K562 (cell line): ENCODE results near the gene CYP1B1.

Source experiments
- EZH2 ChIP-seq: IDR thresholded peaks from 2 replicates; pipeline ENCODE4 v1.6.1; 2012; ENCODE audit warnings: low read depth, mild to moderate bottlenecking, inconsistent platforms, low read length, borderline replicate concordance
- HDAC2 ChIP-seq: fragments of 450-650 bp; IDR thresholded peaks from 2 replicates; pipeline ENCODE4 v1.6.1; 2016; ENCODE audit warnings: mild to moderate bottlenecking
- KDM1A ChIP-seq, 2 experiments: fragments of 450-650 bp; IDR thresholded peaks; 2 replicates each; pipeline ENCODE4 v1.6.1; 2016; ENCODE audit warnings: mild to moderate bottlenecking in 2 of 2
- POLR2AphosphoS5 ChIP-seq: IDR thresholded peaks from 2 replicates; pipeline ENCODE4 v1.6.1; 2011; ENCODE audit warnings: mild to moderate bottlenecking, low read depth, low read length, moderate library complexity; ENCODE audit not compliant: control insufficient read depth, insufficient read depth
- SIN3A ChIP-seq, 2 experiments: fragments of 150-350 bp in 1 of 2; IDR thresholded peaks; 2 replicates each; pipeline ENCODE4 v1.6.1; 2011 to 2016; ENCODE audit warnings: borderline replicate concordance in 2 of 2, low read depth in 2 of 2, low read length in 2 of 2, mild to moderate bottlenecking in 2 of 2, moderate library complexity in 2 of 2; ENCODE audit not compliant: control insufficient read depth in 1 of 2
- SRF ChIP-seq, 2 experiments: fragments of 250-450, 450-650 bp in 1 of 2; sonication (Bioruptor Pico) in 1 of 2; sonication (generic) in 1 of 2; formaldehyde crosslinking; IDR thresholded peaks; 2 replicates each; pipeline versions ENCODE4 v1.5.0 to v1.5.1; 2020 to 2022; ENCODE audit warnings: mild to moderate bottlenecking in 1 of 2, missing genetic modification reagents in 1 of 2
- STAG1 ChIP-seq: sonication (generic); formaldehyde crosslinking; IDR thresholded peaks from 2 replicates; pipeline ENCODE4 v1.5.0; 2020; ENCODE audit warnings: missing genetic modification reagents, borderline replicate concordance
- ZNF263 ChIP-seq: sonication (generic); formaldehyde crosslinking; IDR thresholded peaks from 2 replicates; pipeline ENCODE4 v1.8.0; 2022; ENCODE audit warnings: mild to moderate bottlenecking, missing genetic modification reagents, borderline replicate concordance
- TF ChIP-seq, protein P1 (sequence below): fragments of 450-650 bp; IDR thresholded peaks from 2 replicates; pipeline ENCODE4 v1.6.1; 2016; ENCODE audit warnings: mild to moderate bottlenecking
- TF ChIP-seq, protein P2 (sequence below), 2 experiments: fragments of 450-650 bp; formaldehyde crosslinking in 1 of 2; IDR thresholded peaks; 2 replicates each; pipeline versions ENCODE4 v1.4.0 to v1.6.1; 2014 to 2020; ENCODE audit warnings: mild to moderate bottlenecking in 2 of 2, borderline replicate concordance in 1 of 2, low read depth in 1 of 2
- TF ChIP-seq, protein P3 (sequence below): sonication (generic); formaldehyde crosslinking; IDR thresholded peaks from 2 replicates; pipeline ENCODE4 v1.9.0; 2022; ENCODE audit warnings: mild to moderate bottlenecking, missing genetic modification reagents

DNA sequence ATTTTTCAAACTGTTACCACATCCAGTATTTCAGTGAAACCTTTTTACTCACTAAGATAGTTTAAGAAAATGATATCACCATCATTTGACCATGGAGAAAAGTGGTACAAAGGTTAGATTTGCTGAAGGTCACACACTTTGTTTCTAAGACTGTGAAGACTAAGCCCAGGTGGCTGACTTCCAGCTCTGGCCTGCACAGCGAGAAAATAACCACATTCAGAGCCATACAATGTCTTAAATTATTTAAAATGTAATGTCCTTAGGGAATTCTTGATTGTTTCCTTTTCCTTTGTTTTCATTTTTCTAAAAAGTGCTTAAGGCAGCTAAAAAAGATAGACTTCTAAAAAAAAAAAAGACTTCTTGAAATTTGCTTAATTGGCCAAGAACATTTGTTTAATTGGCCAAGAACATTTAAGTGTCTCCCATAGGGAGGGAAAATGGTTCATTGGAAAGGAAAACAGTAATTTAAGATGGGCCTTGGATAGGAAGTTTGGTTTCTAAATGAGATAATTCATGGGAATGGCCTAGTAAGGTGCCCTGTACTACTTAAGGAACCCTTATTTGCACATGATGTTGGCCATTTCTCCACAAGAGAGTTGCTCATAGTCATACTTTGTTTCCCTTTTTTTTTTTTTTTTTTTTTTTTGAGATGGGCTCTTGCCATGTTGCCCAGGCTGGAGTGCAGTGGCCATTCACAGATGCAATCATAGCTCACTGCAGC, 45.2 kb downstream of the CYP1B1 start:
- TF ChIP-seq SIN3A (IDR thresholded peaks at IDR 0.05; ENCODE audit: borderline replicate concordance in 2 of 2, control insufficient read depth in 1 of 2, low read depth in 2 of 2, low read length in 2 of 2) (no peak), ZNF263 (CRISPR knock-in tag) (no peak), STAG1 (no peak), EZH2 (no peak), POLR2AphosphoS5 (no peak), SRF (CRISPR knock-in tag; IDR thresholded peaks at IDR 0.05) (no peak), HDAC2 (no peak), KDM1A (IDR thresholded peaks at IDR 0.05) (no peak)
- TF ChIP-seq, protein P1, sequence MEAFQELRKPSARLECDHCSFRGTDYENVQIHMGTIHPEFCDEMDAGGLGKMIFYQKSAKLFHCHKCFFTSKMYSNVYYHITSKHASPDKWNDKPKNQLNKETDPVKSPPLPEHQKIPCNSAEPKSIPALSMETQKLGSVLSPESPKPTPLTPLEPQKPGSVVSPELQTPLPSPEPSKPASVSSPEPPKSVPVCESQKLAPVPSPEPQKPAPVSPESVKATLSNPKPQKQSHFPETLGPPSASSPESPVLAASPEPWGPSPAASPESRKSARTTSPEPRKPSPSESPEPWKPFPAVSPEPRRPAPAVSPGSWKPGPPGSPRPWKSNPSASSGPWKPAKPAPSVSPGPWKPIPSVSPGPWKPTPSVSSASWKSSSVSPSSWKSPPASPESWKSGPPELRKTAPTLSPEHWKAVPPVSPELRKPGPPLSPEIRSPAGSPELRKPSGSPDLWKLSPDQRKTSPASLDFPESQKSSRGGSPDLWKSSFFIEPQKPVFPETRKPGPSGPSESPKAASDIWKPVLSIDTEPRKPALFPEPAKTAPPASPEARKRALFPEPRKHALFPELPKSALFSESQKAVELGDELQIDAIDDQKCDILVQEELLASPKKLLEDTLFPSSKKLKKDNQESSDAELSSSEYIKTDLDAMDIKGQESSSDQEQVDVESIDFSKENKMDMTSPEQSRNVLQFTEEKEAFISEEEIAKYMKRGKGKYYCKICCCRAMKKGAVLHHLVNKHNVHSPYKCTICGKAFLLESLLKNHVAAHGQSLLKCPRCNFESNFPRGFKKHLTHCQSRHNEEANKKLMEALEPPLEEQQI: no peak
- TF ChIP-seq, protein P2, sequence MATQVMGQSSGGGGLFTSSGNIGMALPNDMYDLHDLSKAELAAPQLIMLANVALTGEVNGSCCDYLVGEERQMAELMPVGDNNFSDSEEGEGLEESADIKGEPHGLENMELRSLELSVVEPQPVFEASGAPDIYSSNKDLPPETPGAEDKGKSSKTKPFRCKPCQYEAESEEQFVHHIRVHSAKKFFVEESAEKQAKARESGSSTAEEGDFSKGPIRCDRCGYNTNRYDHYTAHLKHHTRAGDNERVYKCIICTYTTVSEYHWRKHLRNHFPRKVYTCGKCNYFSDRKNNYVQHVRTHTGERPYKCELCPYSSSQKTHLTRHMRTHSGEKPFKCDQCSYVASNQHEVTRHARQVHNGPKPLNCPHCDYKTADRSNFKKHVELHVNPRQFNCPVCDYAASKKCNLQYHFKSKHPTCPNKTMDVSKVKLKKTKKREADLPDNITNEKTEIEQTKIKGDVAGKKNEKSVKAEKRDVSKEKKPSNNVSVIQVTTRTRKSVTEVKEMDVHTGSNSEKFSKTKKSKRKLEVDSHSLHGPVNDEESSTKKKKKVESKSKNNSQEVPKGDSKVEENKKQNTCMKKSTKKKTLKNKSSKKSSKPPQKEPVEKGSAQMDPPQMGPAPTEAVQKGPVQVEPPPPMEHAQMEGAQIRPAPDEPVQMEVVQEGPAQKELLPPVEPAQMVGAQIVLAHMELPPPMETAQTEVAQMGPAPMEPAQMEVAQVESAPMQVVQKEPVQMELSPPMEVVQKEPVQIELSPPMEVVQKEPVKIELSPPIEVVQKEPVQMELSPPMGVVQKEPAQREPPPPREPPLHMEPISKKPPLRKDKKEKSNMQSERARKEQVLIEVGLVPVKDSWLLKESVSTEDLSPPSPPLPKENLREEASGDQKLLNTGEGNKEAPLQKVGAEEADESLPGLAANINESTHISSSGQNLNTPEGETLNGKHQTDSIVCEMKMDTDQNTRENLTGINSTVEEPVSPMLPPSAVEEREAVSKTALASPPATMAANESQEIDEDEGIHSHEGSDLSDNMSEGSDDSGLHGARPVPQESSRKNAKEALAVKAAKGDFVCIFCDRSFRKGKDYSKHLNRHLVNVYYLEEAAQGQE (IDR thresholded peaks at IDR 0.05; ENCODE audit: borderline replicate concordance): no peak
- TF ChIP-seq, protein P2 (CRISPR knock-in tag; IDR thresholded peaks at IDR 0.05; ENCODE audit: low read depth): no peak
- TF ChIP-seq, protein P3, sequence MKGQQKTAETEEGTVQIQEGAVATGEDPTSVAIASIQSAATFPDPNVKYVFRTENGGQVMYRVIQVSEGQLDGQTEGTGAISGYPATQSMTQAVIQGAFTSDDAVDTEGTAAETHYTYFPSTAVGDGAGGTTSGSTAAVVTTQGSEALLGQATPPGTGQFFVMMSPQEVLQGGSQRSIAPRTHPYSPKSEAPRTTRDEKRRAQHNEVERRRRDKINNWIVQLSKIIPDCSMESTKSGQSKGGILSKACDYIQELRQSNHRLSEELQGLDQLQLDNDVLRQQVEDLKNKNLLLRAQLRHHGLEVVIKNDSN (CRISPR knock-in tag): no peak
